Gastroesophageal sphincter (tissue), 4 donors: ENCODE data around the gene PTGIR. TPM values are rescaled to one million over a fixed set of nuclear protein-coding genes. Genes with fewer than 3 reads are reported as not detected.

Experiments
- ATAC-seq: fragments of 150-250 bp; one replicate; pipeline ENCODE4 v1.9.1; 2016; ENCODE audit warnings: mild to moderate bottlenecking, moderate library complexity
- H3K27ac ChIP-seq, 4 donors: fragments of 200-600 bp; sonication (generic) in 3 of 4; 1 replicate in 3 of 4; 2 replicates in 1 of 4; pipeline ENCODE4 v1.5.1; 2016 to 2019
- H3K27me3 ChIP-seq: fragments of 200-600 bp; sonication (generic); one replicate; pipeline ENCODE4 v1.5.1; 2019
- H3K36me3 ChIP-seq, 2 donors: fragments of 200-600 bp; sonication (generic); one replicate each; pipeline ENCODE4 v1.5.1; 2019; ENCODE audit warnings: control low read depth in 1 of 2
- H3K4me1 ChIP-seq, 3 donors: fragments of 200-600 bp; sonication (generic); 1 replicate in 2 of 3; 2 replicates in 1 of 3; pipeline ENCODE4 v1.5.1; 2016 to 2019; ENCODE audit warnings: control low read depth in 2 of 3
- H3K4me3 ChIP-seq, 2 donors: fragments of 200-600 bp; sonication (generic); one replicate each; pipeline ENCODE4 v1.5.1; 2019; ENCODE audit warnings: mild to moderate bottlenecking in 1 of 2, moderate library complexity in 1 of 2
- H3K9me3 ChIP-seq, 3 donors: fragments of 200-600 bp; sonication (generic); one replicate each; pipeline ENCODE4 v1.5.1; 2017 to 2019; ENCODE audit warnings: control low read depth in 2 of 3
- CTCF ChIP-seq, 4 experiments: fragments of 200-600 bp in 2 of 4; fragments of 450-650 bp in 2 of 4; sonication (generic) in 1 of 4; IDR thresholded peaks; one replicate each; pipeline ENCODE4 v1.5.1; 2017 to 2019; ENCODE audit warnings: antibody characterized with exemption in 4 of 4, mild to moderate bottlenecking in 2 of 4, moderate library complexity in 2 of 4
- EP300 ChIP-seq: sonication (generic); formaldehyde crosslinking; IDR thresholded peaks from one replicate; pipeline ENCODE4 v1.6.1; 2017; ENCODE audit warnings: antibody characterized with exemption, mild to moderate bottlenecking
- POLR2A ChIP-seq, 2 donors: fragments of 450-650 bp; IDR thresholded peaks; one replicate each; pipeline ENCODE4 v1.6.1; 2017; ENCODE audit warnings: antibody characterized with exemption in 2 of 2, mild to moderate bottlenecking in 2 of 2, moderate library complexity in 1 of 2
- POLR2AphosphoS5 ChIP-seq: sonication (generic); formaldehyde crosslinking; IDR thresholded peaks from one replicate; pipeline ENCODE4 v1.6.1; 2017; ENCODE audit warnings: antibody characterized with exemption
- WGBS, 2 donors: methylation state at CpG; one replicate each; pipeline ENCODE4 v1.1.5; 2018; ENCODE audit warnings: low coverage in 1 of 2; 5-methylcytosine and 5-hydroxymethylcytosine counted together
- total RNA-seq, 4 donors: library from RNA; depleted of rRNA; stranded (reverse); fragments of >200 nt; gene quantifications; one replicate each; pipeline ENCODE4 v1.1.0, GENCODE V29; 2016

Gene PTGIR
- total RNA-seq, 4 donors from 2014 or later, result 3.6 to 5.9 (median 4.3) TPM

GRCh38 chr19:46606019-46606418, 18.9 kb downstream of the PTGIR start:
- TF ChIP-seq POLR2A (IDR thresholded peaks at IDR 0.05) (no peak), POLR2AphosphoS5 (no peak), CTCF (IDR thresholded peaks at IDR 0.05) (no peak), EP300 (no peak)
- Histone ChIP-seq H3K36me3 (peaks cover 0 to 53% of the 10 kb centered on the region in 2 donors), H3K27me3 (no peaks in the 10 kb centered on the region), H3K4me1 (peaks cover 0 to 65% (median 29%) of the 10 kb centered on the region in 3 donors), H3K9me3 (no peaks in the 10 kb centered on the region), H3K4me3 (no peak overlapping the region), H3K27ac (peak overlapping the region in 2 of 4 donors; percentile 37 to 98)
- no peak for ATAC-seq
- WGBS, 2 donors, result 79 to 86% methylated on average over 2 to 10 of the region's 11 CpGs

- Histone ChIP-seq H3K27me3 (no peaks in the 10 kb centered on the region), H3K4me1 (peaks cover 0 to 66% (median 29%) of the 10 kb centered on the region in 3 donors), H3K4me3 (peak overlapping the region in 1 of 2 donors; percentile 19), H3K9me3 (no peaks in the 10 kb centered on the region), H3K27ac (peak overlapping the region in 3 of 4 donors; percentile 37 to 98 (median 48)), H3K36me3 (peaks cover 0 to 52% of the 10 kb centered on the region in 2 donors)
- TF ChIP-seq POLR2AphosphoS5 (no peak), CTCF (IDR thresholded peaks at IDR 0.05) (no peak), POLR2A (IDR thresholded peaks at IDR 0.05) (no peak), EP300 (no peak)
- WGBS, 2 donors, result no CpG with 5 or more reads among the region's 16 CpGs
- no peak for ATAC-seq
Observed at GRCh38 chr19:46605356-46605821, 19.5 kb downstream of the PTGIR start.

- WGBS, 2 donors, result 47% methylated on average over 3 of the region's 13 CpGs; no CpG with 5 or more reads in 1 of the 2 donors
- no peak for TF ChIP-seq EP300
- no peak for TF ChIP-seq POLR2AphosphoS5
- TF ChIP-seq CTCF (IDR thresholded peaks at IDR 0.05), result no peak
- TF ChIP-seq POLR2A (IDR thresholded peaks at IDR 0.05), result no peak
- Histone ChIP-seq H3K27me3 (no peaks in the 10 kb centered on the region), H3K36me3 (peaks cover 0 to 46% of the 10 kb centered on the region in 2 donors), H3K4me3 (peak overlapping the region in 1 of 2 donors; percentile 19), H3K27ac (peak overlapping the region in 3 of 4 donors; percentile 37 to 98 (median 48)), H3K4me1 (peaks cover 0 to 71% (median 29%) of the 10 kb centered on the region in 3 donors), H3K9me3 (no peaks in the 10 kb centered on the region)
- no peak for ATAC-seq
Observed at GRCh38 chr19:46604781-46605355, 20.0 kb downstream of the PTGIR start.

- Histone ChIP-seq H3K27ac (peak overlapping the region in 3 of 4 donors; percentile 92 to 98 (median 98)), H3K4me3 (peak overlapping the region in 1 of 2 donors; percentile 98), H3K9me3 (peaks cover 0 to 5% (median 0%) of the 10 kb centered on the region in 3 donors), H3K4me1 (peaks cover 0 to 72% (median 29%) of the 10 kb centered on the region in 3 donors), H3K36me3 (peaks cover 0 to 36% of the 10 kb centered on the region in 2 donors), H3K27me3 (no peaks in the 10 kb centered on the region)
- TF ChIP-seq EP300 (no peak), POLR2AphosphoS5 (no peak), CTCF (IDR thresholded peaks at IDR 0.05) (no peak), POLR2A (IDR thresholded peaks at IDR 0.05) (no peak)
- no peak for ATAC-seq
- WGBS, 2 donors, result 49% methylated on average over 4 of the region's 9 CpGs; no CpG with 5 or more reads in 1 of the 2 donors
Observed at GRCh38 chr19:46603752-46604231, 21.1 kb downstream of the PTGIR start.
